HG03439 (cell line): ENCODE data around the gene PYGB.
A peak's percentile ranks its signal among the peaks of the same experiment; 100 is the strongest.

ENCODE experiments used
- ATAC-seq: cut with Tn5 transposase; IDR thresholded peaks from one replicate; pipeline ENCODE4 v1.9.1; 2021; ENCODE audit warnings: mild to moderate bottlenecking, moderate library complexity; ENCODE audit not compliant: unreplicated experiment

PYGB gene

DNA sequence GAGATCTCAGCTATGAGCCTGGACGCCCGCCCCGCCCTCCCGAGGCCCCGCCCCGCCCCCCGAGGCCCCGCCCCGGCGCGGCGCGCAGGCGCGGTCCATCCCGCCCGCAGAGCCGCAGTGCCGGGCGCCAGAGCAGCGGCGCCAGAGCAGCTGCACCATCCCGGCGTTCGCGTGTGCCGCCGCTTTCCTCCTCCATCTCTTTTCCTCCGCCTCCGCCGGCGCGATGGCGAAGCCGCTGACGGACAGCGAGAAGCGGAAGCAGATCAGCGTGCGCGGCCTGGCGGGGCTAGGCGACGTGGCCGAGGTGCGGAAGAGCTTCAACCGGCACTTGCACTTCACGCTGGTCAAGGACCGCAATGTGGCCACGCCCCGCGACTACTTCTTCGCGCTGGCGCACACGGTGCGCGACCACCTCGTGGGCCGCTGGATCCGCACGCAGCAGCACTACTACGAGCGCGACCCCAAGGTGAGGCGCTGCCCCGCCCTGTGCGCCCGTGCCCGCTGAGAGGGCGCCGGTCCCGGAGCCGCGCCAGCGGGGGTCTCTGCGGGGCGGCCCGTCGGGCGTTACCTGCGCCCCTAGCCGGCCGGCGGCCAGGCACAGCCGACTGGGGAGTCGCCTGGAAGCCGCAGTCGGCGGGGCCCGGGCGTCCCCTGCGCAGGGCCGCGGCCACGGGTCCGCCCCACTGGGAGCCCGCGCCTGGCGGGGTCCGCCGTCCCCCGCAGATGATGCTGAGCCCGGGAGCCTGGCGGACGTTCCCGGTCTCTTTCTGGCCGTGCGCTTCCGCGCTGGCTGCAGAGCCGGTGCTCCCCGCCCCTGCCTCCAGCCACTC is at the start of gene PYGB:
PYGB (plus strand) TSS at position 130 of the 830 bp plus-strand sequence; CDS start at position 224, 94 bp downstream.
- peak; percentile 72 for ATAC-seq

DNA sequence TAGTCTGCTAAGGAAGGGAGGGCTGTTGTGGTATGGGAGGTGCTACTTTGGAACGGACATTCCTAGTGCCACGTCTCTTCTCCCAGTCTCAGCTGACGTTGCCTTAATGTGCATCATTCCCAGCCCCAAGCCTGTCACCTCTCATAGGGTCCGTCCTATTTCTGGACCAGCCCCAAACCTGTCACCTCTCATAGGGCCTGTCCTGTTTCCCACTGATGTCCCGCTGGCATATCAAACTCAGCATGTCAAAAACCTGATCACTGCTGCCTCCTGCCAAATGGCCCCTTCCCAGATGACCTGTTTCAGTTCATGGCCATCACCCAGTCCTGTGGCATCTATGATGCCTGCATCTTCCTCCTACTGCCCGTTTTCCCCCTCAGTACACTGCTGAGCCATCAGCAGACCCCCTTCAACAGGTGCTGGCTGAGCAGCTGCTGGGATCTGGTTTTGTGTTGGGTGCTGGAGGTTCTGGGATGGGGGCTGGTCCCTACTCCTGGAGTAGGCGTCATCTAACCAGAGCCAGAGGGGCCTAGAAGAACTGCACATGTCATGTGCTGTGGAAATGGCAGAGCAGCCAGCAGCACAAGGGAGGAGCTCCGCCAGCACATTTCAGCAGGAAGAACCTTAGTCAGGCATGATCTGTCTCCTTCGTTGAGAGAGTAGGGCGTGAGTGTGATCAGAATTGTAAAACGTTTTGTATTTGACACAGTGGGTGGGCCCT is 49.1 kb upstream of the PYGB start:
- no peak for ATAC-seq

DNA sequence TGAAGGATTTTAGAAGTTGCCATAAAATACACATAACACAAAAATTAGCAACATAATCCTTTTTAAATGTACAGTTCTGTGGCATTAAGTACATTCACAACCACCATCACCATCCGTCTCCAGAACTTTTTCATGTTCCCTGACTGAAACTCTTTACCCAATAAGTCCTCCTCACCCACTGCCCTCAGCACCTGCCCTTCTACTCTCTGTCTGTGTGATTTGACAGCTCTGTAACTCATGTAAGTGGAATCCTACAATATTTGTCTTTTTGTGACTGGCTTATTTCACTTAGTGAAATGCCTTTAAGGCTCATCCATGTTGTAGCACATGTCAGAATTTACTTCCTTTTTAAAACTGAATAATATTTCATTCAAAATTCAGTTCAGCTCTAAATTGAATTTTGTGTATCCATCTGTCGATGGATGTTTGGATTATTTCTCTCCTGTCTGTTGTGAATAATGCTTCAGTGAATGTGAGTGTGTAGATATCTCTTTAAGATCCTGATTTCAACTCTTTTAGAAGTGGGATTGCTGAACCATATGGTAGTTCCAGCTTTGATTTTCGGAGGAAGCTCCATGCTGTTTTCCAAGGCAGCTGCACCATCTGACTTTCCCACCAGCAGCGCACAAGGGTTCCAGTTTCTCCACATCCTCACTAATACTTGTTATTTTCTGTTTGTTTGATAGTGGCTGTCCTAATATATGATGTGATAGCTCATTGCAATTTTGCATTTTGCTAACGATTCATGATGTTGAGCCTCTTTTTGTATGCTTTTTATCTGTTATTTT is 48.2 kb upstream of the PYGB start:
- no peak for ATAC-seq

DNA sequence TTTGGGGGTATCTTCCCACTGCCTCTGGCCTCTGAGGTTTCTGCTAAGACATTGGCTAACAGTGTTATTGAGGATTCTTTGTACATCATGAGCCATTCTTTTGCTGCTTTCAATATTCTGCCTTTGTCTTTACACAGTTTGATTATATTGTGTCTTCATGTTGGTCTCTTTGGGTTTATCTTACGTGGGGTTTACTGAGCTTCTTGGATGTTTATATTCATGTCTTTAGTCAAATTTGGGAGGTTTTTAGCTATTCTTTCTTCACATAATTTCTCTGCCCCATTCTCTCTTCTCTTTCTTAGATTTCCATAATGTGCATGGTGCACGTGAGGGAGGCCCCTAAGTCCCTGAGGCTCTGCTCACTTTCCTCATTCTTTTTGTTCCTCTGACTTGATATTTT is 44.8 kb upstream of the PYGB start:
- no peak for ATAC-seq

DNA sequence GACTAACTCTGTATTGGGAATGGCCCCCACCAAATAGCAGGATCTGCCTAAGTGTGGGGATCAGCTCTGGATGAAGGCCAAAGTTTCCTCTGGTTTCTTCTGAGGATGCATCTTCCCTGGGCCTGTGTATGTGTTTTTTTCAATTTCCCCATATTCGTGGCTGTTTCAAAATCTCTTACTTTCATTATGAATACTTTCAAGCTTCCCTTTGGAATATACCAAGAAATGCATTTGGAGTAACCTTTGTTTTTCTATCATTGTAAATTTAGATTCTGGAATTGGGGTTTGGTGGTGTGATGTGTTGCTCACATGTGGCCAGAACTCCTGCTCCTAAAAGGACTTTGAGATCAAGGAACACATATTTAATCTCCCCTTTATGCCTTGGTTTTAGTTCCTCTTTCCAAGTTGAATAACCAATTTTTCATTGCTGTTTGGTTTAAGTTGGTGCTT is 44.0 kb upstream of the PYGB start:
- no peak for ATAC-seq

DNA sequence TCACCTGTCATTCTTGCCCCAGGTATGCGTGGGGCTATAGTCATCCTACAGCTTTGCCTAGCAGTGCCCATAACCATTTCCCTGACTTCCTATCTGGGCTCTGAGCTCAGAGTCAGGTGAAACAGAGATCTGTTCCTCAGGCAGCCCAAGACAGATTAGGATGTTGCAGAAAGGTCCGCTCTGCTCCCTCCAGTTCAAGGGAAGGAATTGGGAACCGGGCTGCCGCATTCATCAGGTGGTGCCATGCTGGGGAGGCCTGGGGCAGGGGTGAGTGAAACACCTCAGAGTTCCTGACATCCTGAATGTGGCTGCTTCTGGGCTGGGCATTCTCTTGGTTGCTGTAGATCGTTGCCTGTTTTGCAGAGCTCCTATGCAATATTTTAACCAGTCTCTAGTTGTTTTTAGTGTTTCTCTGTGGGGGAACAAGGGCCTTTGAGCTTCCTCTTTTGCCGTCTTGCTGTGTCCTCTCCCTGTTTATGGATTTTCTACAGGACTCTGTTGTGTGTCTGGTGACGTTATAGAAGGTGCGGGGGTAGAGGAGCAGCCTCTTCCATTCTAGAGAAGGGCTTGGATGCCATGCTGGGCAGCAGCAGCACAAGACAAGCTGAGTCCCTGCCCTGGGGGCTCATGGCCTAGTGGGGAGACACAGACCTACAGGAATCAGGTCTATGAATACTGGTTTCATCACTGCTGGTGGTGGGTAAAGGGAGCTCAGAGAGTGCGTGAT is 43.2 kb upstream of the PYGB start:
- no peak for ATAC-seq

DNA sequence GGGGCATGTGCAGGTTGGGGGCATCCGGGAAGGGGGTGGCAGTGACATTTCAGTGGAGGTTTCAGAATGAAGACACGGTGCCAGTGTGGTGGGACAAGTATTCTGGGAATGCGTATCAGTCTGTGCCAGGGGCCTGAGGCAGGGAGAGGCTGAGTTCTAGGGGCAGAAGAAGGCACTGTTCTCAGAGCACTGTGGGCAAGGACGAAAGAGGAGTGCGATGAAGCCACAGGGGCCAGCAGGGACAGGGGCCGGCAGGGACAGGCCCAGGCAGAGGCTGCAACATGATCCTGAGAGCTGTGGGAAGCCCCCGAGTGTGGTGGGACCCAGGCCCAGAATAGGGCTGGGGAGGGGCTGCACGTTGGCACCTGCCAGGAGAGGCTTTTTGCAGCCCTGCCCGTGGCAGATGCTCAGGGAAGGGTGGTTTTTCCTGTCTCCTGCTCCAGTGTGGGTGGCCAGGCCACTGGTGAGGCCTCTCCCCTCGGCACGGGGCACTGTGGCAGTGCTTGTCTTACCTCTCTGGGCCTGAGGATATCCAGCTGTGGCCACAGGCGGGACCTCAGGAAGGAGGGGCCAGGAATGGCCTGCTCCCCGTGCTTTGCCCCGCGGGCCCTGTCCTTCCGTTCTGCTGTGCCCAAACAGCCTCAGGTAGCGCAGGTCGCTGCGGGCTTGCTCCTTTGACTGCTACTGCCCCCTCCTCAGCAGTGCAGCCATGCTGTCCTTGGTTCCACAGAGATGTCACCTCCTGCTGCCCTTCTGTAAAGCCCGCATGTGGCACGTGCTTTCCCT is 42.4 kb upstream of the PYGB start:
- ATAC-seq: no peak

DNA sequence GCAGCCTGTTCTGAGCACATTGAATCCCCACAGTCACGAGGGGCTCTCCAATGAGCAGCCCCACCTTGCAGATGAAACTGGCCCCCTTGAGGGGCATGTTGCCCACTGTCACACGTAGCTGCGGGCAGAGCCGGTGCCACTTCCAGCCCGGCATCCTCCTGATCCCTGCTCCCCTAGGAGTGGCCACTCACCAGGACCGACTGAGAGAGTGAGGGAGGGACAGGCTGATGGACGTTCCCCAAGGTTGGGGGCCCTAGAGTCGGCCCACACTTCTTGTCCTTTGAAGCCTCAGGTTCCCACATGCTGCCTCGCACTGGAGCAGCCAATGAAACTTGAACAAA is 41.9 kb upstream of the PYGB start:
- no peak for ATAC-seq

DNA sequence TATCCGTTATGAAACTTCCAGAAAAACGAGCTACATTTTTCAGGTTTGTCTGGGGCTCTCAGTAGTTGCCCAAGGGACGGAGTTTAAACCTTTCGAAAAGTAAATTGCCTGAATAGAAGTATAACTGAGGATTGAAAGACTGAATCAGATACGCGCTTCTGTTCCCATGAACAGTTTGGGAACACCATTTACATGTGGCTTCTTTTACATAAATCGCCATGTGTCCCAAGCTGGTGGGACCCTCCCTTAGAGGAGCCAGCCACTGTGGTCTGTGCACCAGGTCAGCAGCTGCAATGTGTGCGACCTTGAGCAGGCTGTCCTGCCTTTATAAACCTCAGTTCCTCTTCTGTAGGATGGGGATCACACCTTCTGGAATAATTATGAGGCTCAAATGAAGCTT is 41.3 kb upstream of the PYGB start:
- no peak for ATAC-seq

DNA sequence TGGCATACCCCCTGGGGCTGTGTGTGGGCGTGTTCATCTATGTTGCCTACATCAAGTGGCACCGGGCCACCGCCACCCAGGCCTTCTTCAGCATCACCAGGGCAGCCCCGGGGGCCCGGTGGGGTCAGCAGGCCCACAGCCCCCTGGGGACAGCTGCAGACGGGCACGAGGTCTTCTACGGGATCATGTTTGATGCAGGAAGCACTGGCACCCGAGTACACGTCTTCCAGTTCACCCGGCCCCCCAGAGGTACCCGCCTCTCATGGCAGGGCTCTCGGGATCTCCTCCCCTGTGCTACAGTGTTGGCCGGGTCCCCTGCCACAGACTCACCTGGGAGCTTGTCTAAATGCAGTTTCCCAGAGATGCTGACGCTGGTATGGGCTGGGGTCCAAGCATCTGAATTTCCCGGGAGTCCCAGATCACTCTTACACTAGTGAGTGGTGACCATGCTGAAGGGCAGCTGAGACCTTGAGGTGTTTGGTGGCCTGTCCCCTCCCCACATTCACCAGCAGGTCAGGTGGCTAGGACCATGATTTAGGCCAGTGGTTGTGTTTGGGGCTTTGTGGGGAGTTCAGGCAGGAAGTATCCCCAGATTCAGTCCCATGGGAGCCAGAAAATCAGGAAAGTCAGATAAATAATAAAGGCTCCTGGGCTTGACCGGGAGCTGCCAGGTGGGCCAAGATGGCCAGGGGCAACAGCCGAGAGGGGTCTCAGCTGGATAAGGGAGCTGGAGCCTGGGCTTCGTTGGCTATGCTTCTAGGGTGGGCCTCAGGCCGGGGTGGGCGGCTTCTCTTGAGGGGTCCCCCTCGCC is 40.5 kb upstream of the PYGB start:
- ATAC-seq: no peak

DNA sequence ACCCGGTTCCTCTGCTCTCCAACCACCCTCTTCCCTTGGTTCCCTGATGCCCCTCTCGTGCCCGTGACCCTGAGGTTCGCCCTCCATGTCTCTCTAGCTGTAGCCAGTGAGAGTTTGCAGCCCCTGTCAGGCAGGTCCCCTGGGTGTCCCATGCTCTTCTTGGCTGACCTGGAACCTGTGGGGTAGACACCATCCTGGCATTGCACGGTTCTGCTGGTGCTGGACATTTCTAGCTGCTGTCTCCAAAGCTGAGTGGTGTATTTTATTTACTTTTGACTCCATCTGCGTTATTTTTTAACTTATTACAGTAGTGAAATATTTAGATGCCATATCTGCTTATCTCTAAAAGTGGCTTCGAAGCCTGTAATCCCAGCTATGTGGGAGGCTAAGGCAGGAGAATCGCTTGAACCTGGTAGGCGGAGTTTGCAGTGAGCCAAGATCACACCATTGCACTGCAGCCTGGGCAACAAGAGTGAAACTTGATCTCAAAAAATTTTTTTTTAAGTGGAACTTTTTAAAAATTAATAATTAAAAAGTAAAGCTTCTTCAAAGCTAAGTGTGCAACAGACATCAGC is 39.8 kb upstream of the PYGB start:
- ATAC-seq: no peak

DNA sequence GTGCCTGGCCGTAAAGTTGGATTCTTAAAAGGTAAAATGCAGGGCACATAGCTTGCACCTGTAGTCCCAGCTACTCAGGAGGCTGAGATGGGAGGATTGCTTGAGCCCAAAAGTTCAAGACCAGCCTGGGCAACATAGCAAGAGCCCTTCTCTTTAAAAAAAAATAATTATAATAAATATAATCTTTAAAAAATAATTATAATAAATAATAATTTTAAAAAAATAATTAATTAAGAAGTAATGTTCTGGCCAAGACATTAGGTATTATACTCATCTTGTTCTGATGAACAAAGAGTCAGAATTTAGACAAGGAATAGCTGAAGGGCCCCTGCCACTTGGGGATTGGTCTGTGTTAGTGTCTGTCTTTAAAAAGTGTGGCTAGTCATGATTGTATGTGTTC is 38.5 kb upstream of the PYGB start:
- no peak for ATAC-seq

DNA sequence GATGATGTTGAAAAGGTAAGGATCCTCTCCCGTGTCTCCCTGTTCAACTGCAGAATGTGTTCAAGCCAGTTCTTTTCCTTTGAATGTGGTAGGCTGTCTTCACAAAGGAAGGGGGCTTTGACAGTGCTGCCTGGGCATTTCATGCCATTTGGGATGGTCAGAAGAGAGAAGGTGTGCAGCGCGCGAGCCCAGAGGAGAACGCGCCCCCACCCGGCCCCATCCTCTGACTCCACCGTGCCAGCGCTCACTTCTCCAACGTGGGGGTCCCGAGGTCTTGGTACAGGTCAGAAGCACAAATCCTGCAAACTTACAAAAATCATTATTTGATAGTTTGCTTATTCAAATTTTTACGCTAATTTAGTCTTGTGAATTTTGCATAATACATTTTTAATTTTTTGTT is 38.0 kb upstream of the PYGB start:
- no peak for ATAC-seq

DNA sequence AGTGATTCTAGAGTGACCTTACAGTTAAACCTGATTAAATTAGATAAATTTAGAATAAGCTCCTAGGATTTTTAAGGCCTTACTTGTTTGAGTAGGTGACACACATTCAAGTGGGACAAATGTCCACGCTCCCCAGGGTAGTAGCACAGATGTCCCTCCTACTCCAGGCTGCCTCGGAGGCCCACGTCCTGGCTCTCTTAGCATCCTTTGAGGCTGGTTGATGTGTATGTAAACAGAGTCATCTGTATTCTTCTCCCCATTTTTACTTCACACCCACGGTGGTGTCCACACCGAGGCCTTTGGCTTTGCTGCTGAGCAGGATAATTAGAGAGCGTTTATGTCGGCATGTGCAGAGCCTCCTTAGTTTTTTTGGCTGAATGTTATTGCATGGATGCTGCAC is 36.6 kb upstream of the PYGB start:
- ATAC-seq: no peak

DNA sequence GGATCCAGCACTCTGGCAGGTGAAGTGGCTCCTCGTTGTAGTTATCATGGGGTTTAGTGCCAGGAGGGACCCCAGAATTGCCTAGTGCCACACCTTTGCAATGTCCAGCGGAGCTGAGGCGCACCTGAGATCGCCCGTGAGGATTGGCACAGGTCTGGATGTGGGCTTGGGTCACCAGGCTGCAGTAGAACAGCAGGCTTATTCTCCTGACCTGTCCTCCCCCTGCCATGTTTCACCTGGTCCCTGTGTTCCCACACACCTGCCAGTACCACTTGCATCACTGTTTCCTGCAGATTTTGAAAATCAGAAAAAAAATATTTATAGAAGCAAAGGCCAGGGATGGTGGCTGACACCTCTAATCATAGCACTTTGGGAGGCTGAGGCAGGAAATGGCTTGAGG is 35.6 kb upstream of the PYGB start:
- no peak for ATAC-seq

DNA sequence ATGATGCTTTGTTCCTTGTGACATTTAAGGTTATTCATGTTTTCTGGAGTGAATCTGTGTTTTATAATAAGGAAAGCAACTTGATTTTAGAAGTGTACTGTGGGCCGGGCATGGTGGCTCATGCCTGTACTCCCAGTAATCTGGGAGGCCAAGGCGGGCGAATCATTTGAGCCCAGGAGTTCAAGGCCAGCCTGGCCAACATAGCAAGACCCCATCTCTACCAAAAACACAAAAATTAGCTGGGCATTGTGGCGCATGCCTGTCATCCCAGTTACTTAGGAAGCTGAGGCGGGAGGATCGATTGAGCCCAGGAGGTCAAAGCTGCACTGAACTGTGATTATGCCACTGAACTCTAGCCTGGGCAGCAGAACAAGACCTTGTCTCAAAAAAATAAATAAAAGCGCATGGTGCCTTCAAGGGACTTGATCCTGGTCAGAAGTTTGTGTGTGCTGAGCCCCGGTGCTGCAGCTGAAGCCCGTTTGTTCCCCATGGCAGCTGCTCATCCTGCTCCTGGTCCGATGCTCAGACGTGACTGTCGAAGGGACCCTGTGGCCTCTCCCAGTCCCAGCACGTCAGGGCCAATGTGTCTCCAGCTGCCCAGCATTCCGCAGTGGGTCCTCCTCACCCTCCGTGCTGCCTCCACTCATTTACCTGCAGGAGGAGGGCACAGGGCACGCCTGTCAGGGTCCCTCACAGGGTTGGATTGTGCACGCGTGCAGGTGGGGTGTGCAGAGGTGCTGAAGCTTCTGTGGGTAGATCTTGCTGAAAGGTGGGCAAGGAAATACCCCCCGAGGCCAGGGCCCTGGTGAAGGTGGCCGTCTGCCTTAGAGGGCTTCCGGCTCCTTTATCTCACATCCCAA is 34.1 kb upstream of the PYGB start:
- ATAC-seq: no peak

DNA sequence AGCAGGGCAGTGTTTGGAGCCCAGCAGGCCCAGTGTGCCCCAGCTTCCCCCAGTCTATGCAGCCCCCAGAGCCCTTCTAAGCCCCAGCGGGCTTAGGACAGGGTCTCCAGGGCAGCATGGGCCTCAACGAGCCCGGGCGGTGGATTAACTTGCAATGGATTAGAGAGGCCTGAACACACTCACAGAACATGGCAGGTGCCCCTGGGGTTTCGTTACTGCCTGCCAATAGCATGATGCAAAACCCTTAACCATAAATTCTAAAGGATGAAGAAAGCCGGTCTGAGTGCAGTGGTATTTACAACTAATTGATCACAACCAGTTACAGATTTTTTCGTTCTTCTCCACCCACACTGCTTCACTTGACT is 33.5 kb upstream of the PYGB start:
- no peak for ATAC-seq

DNA sequence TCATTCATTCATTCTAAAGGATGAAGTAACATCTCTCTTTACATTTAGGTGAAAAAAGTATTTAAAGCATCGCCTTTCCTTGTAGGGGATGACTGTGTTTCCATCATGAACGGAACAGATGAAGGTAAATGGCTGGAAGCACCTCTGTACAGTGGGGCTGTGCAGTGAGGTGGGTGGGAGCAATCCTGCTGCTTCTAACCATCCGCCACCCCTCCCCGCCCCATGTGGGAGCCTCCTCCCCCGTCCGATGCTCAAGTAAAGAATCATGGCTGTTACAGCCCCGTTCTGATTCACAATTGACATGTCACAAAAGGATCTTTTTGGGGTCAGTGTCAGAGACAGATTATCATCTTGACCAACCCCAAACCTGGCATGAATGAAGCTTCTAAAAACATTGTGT is 33.1 kb upstream of the PYGB start:
- ATAC-seq: no peak
